PC-9 (cell line): ENCODE data around the gene NSF. TPM values are rescaled to one million over a fixed set of nuclear protein-coding genes. Genes with fewer than 3 reads are reported as not detected.
"Not testable (repeated sequence)": the region's sequence is repeated elsewhere in the genome, so short reads cannot be mapped to it uniquely, and the experiment has no call there.

Source experiments
- BruUV-seq: library from RNA; stranded (reverse); fragments of 400-500 nt; replicated peaks from 2 replicates; lab custom pipeline; 2021; lab: Mats Ljungman, UMichigan
- CTCF ChIA-PET: fragments of 300-600 bp; sonication (Branson Sonifier 250); formaldehyde crosslinking; loops from one replicate; lab custom pipeline; 2022; ENCODE audit warnings: antibody characterized with exemption; lab: Charles Lee
- POLR2A ChIA-PET: fragments of 300-600 bp; sonication (Branson Sonifier 250); formaldehyde crosslinking; loops from one replicate; lab custom pipeline; 2022; ENCODE audit warnings: antibody characterized with exemption; ENCODE audit not compliant: unreplicated experiment; lab: Charles Lee
- DNase-seq, 2 experiments: peaks; one replicate each; pipeline versions ENCODE4 v3.0.0 to v3.0.0-alpha.2; 2015 to 2022; ENCODE audit warnings: mixed read lengths in 1 of 2
- H2AFZ ChIP-seq: fragments of 200-600 bp; sonication (generic); 2 replicates; pipeline ENCODE4 v1.8.1; 2017; ENCODE audit warnings: antibody characterized with exemption
- H3F3A ChIP-seq: fragments of 200-600 bp; sonication (generic); 2 replicates; pipeline ENCODE4 v1.8.1; 2017; ENCODE audit warnings: antibody characterized with exemption, mild to moderate bottlenecking, low read depth; ENCODE audit not compliant: insufficient read depth
- H3K27ac ChIP-seq: fragments of 200-600 bp; sonication (generic); 2 replicates; pipeline ENCODE4 v1.6.1; 2016; ENCODE audit warnings: mixed run types
- H3K27me3 ChIP-seq: fragments of 200-600 bp; sonication (generic); 2 replicates; pipeline ENCODE4 v1.6.1; 2016; ENCODE audit warnings: low read depth, mixed run types; ENCODE audit not compliant: insufficient read depth
- H3K36me3 ChIP-seq: fragments of 200-600 bp; sonication (generic); 2 replicates; pipeline ENCODE4 v1.6.1; 2016; ENCODE audit warnings: low read depth, mixed run types
- H3K4me1 ChIP-seq: fragments of 200-600 bp; sonication (generic); replicated peaks from 2 replicates; pipeline ENCODE4 v1.6.1; 2016; ENCODE audit warnings: mixed run types; ENCODE audit not compliant: insufficient read depth
- H3K4me2 ChIP-seq: fragments of 200-600 bp; sonication (generic); 2 replicates; pipeline ENCODE4 v1.6.1; 2017; ENCODE audit warnings: mixed run types
- H3K4me3 ChIP-seq: fragments of 200-600 bp; sonication (generic); 2 replicates; pipeline ENCODE4 v1.6.1; 2016; ENCODE audit warnings: mixed run types
- H3K79me2 ChIP-seq: fragments of 200-600 bp; sonication (generic); 2 replicates; pipeline ENCODE4 v1.6.1; 2017; ENCODE audit warnings: low read depth, mixed run types
- H3K9me2 ChIP-seq: fragments of 200-600 bp; sonication (generic); 2 replicates; pipeline ENCODE4 v1.8.1; 2017; ENCODE audit warnings: mild to moderate bottlenecking; ENCODE audit not compliant: insufficient read depth
- H3K9me3 ChIP-seq: fragments of 200-600 bp; sonication (generic); 2 replicates; pipeline ENCODE4 v1.8.1; 2016; ENCODE audit warnings: low read depth; ENCODE audit not compliant: insufficient read depth
- H4K20me1 ChIP-seq: fragments of 200-600 bp; sonication (generic); 2 replicates; pipeline ENCODE4 v1.8.1; 2017; ENCODE audit not compliant: insufficient read depth
- intact Hi-C: fragments of 100-400 bp; cut with micrococcal nuclease; formaldehyde crosslinking; loops from one replicate; pipeline ENCODE4 v1.10.0; 2022; ENCODE audit not compliant: unreplicated experiment
- total RNA-seq: library from RNA; stranded (reverse); gene quantifications from 2 replicates; pipeline ENCODE4 v1.2.3, GENCODE V29; 2021

The NSF gene
- total RNA-seq, 1 experiment from 2014 or later, result 40.0 TPM

DNA sequence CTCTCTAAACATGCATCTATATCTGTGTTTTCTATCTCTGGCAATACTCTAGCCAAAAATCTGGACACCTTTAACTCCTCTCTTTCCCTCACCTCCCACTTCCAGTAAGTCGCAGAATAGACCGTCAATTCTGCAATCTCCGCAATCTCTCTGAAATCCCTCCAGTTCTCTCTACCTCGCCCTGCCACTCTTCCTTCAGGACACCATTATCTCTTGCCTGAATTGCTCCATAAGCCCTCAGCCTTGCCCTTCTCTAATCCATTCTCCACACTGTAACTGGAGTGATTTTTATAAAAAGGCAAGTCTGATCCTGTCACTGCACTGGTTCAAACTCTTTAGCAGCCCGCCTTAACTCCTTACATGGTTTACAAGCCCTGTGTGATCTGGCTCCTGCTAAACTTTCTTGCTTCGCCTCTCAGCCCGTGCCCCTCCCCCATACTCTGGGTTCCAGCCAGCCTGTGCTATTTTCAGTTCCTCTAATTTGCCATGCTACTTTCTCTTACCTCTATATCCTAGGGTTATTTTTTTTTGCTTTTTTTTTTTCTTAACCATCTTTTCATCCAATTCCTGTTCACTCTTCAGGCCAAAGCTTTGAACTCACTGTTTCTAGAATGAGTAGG is 61.7 kb downstream of the NSF start:
- H3K4me2 ChIP-seq, H3K79me2 ChIP-seq, H3K36me3 ChIP-seq, H3K27ac ChIP-seq, BruUV-seq, H3K4me1 ChIP-seq, H3K9me2 ChIP-seq, H3K9me3 ChIP-seq, H4K20me1 ChIP-seq, H3K27me3 ChIP-seq, CTCF ChIA-PET, POLR2A ChIA-PET, H2AFZ ChIP-seq, intact Hi-C loops, DNase-seq, H3K4me3 ChIP-seq, H3F3A ChIP-seq: not testable (repeated sequence)

GRCh38 chr17:46658235-46658634 is 67.8 kb downstream of the NSF start:
- intact Hi-C loops, DNase-seq, H3K9me2 ChIP-seq, H3K4me1 ChIP-seq, CTCF ChIA-PET, H2AFZ ChIP-seq, H3K27ac ChIP-seq, H3K4me2 ChIP-seq, H3K36me3 ChIP-seq, H4K20me1 ChIP-seq, H3K27me3 ChIP-seq, H3K4me3 ChIP-seq, BruUV-seq, H3F3A ChIP-seq, H3K79me2 ChIP-seq, POLR2A ChIA-PET, H3K9me3 ChIP-seq: not testable (repeated sequence)

DNA sequence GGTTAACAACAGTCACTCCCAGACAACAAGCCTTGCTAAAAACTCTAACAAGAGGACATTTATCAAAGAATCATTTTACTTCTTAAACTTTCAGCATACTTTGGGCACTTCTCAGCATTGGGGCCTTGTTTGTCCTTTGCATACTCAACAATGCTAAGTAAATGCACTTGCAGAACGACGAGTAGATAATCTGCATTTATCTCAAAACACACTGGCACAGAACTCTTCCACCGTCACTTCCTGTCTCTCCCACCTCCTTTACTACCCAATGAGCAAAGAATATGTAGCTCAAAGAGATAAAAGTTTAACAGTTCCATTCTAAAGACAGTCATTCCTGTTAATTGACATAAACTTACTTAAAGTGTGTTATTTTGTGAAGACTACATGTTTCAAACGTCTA is 69.2 kb downstream of the NSF start:
- H3K4me3 ChIP-seq, H3K9me2 ChIP-seq, H4K20me1 ChIP-seq, POLR2A ChIA-PET, BruUV-seq, intact Hi-C loops, H2AFZ ChIP-seq, H3K4me2 ChIP-seq, H3K36me3 ChIP-seq, H3K27me3 ChIP-seq, CTCF ChIA-PET, H3K79me2 ChIP-seq, H3K27ac ChIP-seq, DNase-seq, H3K9me3 ChIP-seq, H3K4me1 ChIP-seq, H3F3A ChIP-seq: not testable (repeated sequence)

GRCh38 chr17:46663123-46663522 is 72.7 kb downstream of the NSF start:
- H2AFZ ChIP-seq, H3K4me2 ChIP-seq, DNase-seq, H3K9me3 ChIP-seq, H4K20me1 ChIP-seq, POLR2A ChIA-PET, H3K4me1 ChIP-seq, H3K4me3 ChIP-seq, H3K27ac ChIP-seq, intact Hi-C loops, H3F3A ChIP-seq, BruUV-seq, H3K36me3 ChIP-seq, H3K79me2 ChIP-seq, CTCF ChIA-PET, H3K9me2 ChIP-seq, H3K27me3 ChIP-seq: not testable (repeated sequence)

GRCh38 chr17:46663552-46663951 is 73.1 kb downstream of the NSF start:
- DNase-seq, H3K27ac ChIP-seq, H3K4me3 ChIP-seq, H4K20me1 ChIP-seq, H3K4me1 ChIP-seq, BruUV-seq, H3F3A ChIP-seq, H3K36me3 ChIP-seq, H3K4me2 ChIP-seq, H2AFZ ChIP-seq, CTCF ChIA-PET, H3K9me3 ChIP-seq, H3K79me2 ChIP-seq, H3K27me3 ChIP-seq, H3K9me2 ChIP-seq, POLR2A ChIA-PET, intact Hi-C loops: not testable (repeated sequence)

GRCh38 chr17:46665969-46666368 is 75.5 kb downstream of the NSF start:
- H3K27ac ChIP-seq, H3K4me1 ChIP-seq, H3K27me3 ChIP-seq, H4K20me1 ChIP-seq, H2AFZ ChIP-seq, H3F3A ChIP-seq, intact Hi-C loops, POLR2A ChIA-PET, H3K4me3 ChIP-seq, BruUV-seq, H3K9me2 ChIP-seq, H3K79me2 ChIP-seq, H3K36me3 ChIP-seq, H3K4me2 ChIP-seq, DNase-seq, CTCF ChIA-PET, H3K9me3 ChIP-seq: not testable (repeated sequence)

DNA sequence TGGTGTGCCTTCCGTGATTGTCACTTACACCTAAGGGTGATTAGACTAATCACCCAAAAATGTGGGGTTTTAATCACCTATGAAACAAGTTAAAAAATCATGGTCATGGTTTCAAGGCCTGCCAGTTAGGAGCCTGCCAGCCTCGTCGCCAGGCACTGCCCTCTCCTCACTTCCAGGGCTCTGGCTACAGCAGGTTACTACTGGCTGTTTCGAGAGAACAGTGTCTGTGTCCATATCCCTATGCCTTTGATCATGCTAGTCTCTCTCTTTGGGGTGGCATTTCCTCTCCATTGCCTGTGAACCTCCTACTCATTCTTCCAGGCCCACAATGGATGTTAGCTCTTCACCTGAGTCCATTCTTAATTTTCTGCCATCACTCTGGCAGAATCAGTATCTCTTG is 80.3 kb downstream of the NSF start:
- H3K4me3 ChIP-seq, H3F3A ChIP-seq, H3K9me3 ChIP-seq, intact Hi-C loops, H3K79me2 ChIP-seq, H2AFZ ChIP-seq, H4K20me1 ChIP-seq, POLR2A ChIA-PET, H3K9me2 ChIP-seq, H3K27ac ChIP-seq, H3K27me3 ChIP-seq, CTCF ChIA-PET, BruUV-seq, H3K36me3 ChIP-seq, DNase-seq, H3K4me2 ChIP-seq, H3K4me1 ChIP-seq: not testable (repeated sequence)
